Neuronal stem cell (in vitro differentiated cells): ENCODE data around the gene KLHL14.

ENCODE experiments used
- DNase-seq: peaks from one replicate; pipeline ENCODE4 v3.0.0-alpha.2; 2013; ENCODE audit warnings: low spot score
- H2AFZ ChIP-seq: one replicate; pipeline ENCODE4 v1.6.1; 2013; ENCODE audit warnings: mild to moderate bottlenecking, low read length, inconsistent platforms
- H2AK5ac ChIP-seq: 2 replicates; pipeline ENCODE4 v1.6.1; 2013; ENCODE audit warnings: low read depth, mild to moderate bottlenecking, inconsistent platforms, low read length, moderate library complexity, mixed read lengths
- H2BK120ac ChIP-seq: 2 replicates; pipeline ENCODE4 v1.6.1; 2013; ENCODE audit warnings: low read depth, mild to moderate bottlenecking, inconsistent platforms, low read length, moderate library complexity, mixed read lengths
- H2BK12ac ChIP-seq: one replicate; pipeline ENCODE4 v1.6.1; 2013; ENCODE audit warnings: low read length, inconsistent platforms
- H2BK15ac ChIP-seq: 2 replicates; pipeline ENCODE4 v1.6.1; 2013; ENCODE audit warnings: mild to moderate bottlenecking, low read length, inconsistent platforms, mixed read lengths
- H2BK5ac ChIP-seq: one replicate; pipeline ENCODE4 v1.6.1; 2013; ENCODE audit warnings: inconsistent platforms, mild to moderate bottlenecking, low read length, moderate library complexity
- H3K14ac ChIP-seq: one replicate; pipeline ENCODE4 v1.6.1; 2013; ENCODE audit warnings: low read length, inconsistent platforms
- H3K18ac ChIP-seq: 2 replicates; pipeline ENCODE4 v1.6.1; 2013; ENCODE audit warnings: low read length, inconsistent platforms
- H3K23ac ChIP-seq: 2 replicates; pipeline ENCODE4 v1.6.1; 2013; ENCODE audit warnings: low read depth, mild to moderate bottlenecking, mixed read lengths, low read length, inconsistent platforms; ENCODE audit not compliant: poor library complexity
- H3K27ac ChIP-seq: replicated peaks from 3 replicates; pipeline ENCODE4 v1.5.1; 2013; ENCODE audit warnings: low read length, inconsistent platforms
- H3K27me3 ChIP-seq, 3 experiments: 2 replicates each; pipeline ENCODE4 v1.6.1; 2013; ENCODE audit warnings: low read length in 3 of 3, mild to moderate bottlenecking in 2 of 3, inconsistent platforms in 1 of 3, low read depth in 1 of 3, mixed read lengths in 1 of 3, moderate library complexity in 1 of 3; ENCODE audit not compliant: control insufficient read depth in 3 of 3, insufficient read depth in 3 of 3
- H3K36me3 ChIP-seq, 2 donors: replicated peaks in 1 of 2; 2 replicates each; pipeline ENCODE4 v1.6.1; 2013; ENCODE audit warnings: low read length in 2 of 2; ENCODE audit not compliant: control insufficient read depth in 2 of 2, insufficient read depth in 2 of 2
- H3K4ac ChIP-seq: 2 replicates; pipeline ENCODE4 v1.6.1; 2013; ENCODE audit warnings: inconsistent platforms, mild to moderate bottlenecking, low read length, moderate library complexity
- H3K4me1 ChIP-seq, 2 donors: 1 replicate in 1 of 2; 2 replicates in 1 of 2; pipeline ENCODE4 v1.6.1; 2013; ENCODE audit warnings: low read length in 2 of 2, low read depth in 1 of 2; ENCODE audit not compliant: control insufficient read depth in 2 of 2, insufficient read depth in 1 of 2
- H3K4me2 ChIP-seq: one replicate; pipeline ENCODE4 v1.6.1; 2013; ENCODE audit warnings: mild to moderate bottlenecking, low read length, inconsistent platforms; ENCODE audit not compliant: insufficient read depth, poor library complexity, severe bottlenecking
- H3K4me3 ChIP-seq, 2 donors: 2 replicates each; pipeline ENCODE4 v1.5.1; 2013; ENCODE audit warnings: low read length in 2 of 2, mild to moderate bottlenecking in 2 of 2, inconsistent platforms in 1 of 2, moderate library complexity in 1 of 2
- H3K79me1 ChIP-seq: one replicate; pipeline ENCODE4 v1.6.1; 2013; ENCODE audit warnings: low read depth, mild to moderate bottlenecking, inconsistent platforms, low read length, moderate library complexity
- H3K9ac ChIP-seq: one replicate; pipeline ENCODE4 v1.6.1; 2013; ENCODE audit warnings: mild to moderate bottlenecking, low read depth, low read length, inconsistent platforms; ENCODE audit not compliant: poor library complexity
- H3K9me3 ChIP-seq, 2 donors: replicated peaks in 1 of 2; 2 replicates each; pipeline versions ENCODE3 to v1.6.1; 2013; ENCODE audit warnings: low read length in 2 of 2, mild to moderate bottlenecking in 2 of 2, inconsistent platforms in 1 of 2, low read depth in 1 of 2, mixed read lengths in 1 of 2, moderate library complexity in 1 of 2; ENCODE audit not compliant: control insufficient read depth in 2 of 2, insufficient read depth in 1 of 2
- H4K8ac ChIP-seq: one replicate; pipeline ENCODE4 v1.6.1; 2013; ENCODE audit warnings: low read depth, mild to moderate bottlenecking, inconsistent platforms, low read length, moderate library complexity
- H4K91ac ChIP-seq: one replicate; pipeline ENCODE4 v1.6.1; 2013; ENCODE audit warnings: low read length, low read depth, mild to moderate bottlenecking, inconsistent platforms; ENCODE audit not compliant: poor library complexity
- WGBS, 2 donors: extraction: QIAGEN DNeasy Blood & Tissue Kit; methylation state at CpG; one replicate each; pipeline ENCODE4 v1.1.7; 2013; ENCODE audit warnings: missing lambda C conversion rate in 2 of 2, mixed read lengths in 1 of 2; ENCODE audit not compliant: insufficient read length in 2 of 2, insufficient replicate concordance in 1 of 2; ENCODE audit errors: extremely low coverage in 2 of 2; 5-methylcytosine and 5-hydroxymethylcytosine counted together

KLHL14 gene

DNA sequence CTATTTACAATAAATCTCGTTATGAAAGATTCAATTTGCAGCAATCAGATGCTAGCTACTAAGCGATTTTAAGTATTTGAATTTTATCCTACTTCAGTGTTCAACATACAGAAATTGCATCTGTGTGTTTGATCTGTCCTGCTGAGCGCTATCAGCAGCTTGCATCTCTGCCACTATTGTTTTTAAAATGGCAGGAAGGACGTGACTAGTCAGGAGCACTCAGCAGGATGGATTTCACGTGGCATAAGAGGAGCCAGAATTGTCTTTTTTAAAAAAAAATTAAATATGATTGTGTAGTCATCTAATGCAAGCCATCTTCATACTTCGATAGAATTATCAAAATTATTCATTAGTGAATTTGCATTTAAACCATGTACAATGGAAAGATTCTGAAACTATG, 2.8 kb upstream of the KLHL14 start:
- H2AK5ac ChIP-seq = no peak overlapping the region
- no peak overlapping the region for H3K27ac ChIP-seq
- H3K18ac ChIP-seq = no peak overlapping the region
- peaks cover 4 to 16% of the 10 kb centered on the region in 2 donors for H3K4me1 ChIP-seq
- H3K4me3 ChIP-seq = no peak overlapping the region
- H2BK15ac ChIP-seq = no peak overlapping the region
- no peaks in the 10 kb centered on the region for H3K79me1 ChIP-seq
- no peak overlapping the region for H3K9ac ChIP-seq
- no peak overlapping the region for H2BK5ac ChIP-seq
- H2BK12ac ChIP-seq = no peak overlapping the region
- no peaks in the 10 kb centered on the region for H3K36me3 ChIP-seq
- H3K4ac ChIP-seq = no peak overlapping the region
- no CpG with 5 or more reads among the region's 6 CpGs for WGBS, 2 donors
- no peaks in the 10 kb centered on the region for H3K9me3 ChIP-seq
- DNase-seq = no peak
- H2AFZ ChIP-seq = no peak overlapping the region
- H4K91ac ChIP-seq = no peak overlapping the region
- no peak overlapping the region for H3K23ac ChIP-seq
- H3K4me2 ChIP-seq = no peak overlapping the region
- H3K27me3 ChIP-seq = peaks cover 0 to 31% (median 7%) of the 10 kb centered on the region in 3 experiments
- no peak overlapping the region for H2BK120ac ChIP-seq
- no peak overlapping the region for H3K14ac ChIP-seq
- no peak overlapping the region for H4K8ac ChIP-seq

DNA sequence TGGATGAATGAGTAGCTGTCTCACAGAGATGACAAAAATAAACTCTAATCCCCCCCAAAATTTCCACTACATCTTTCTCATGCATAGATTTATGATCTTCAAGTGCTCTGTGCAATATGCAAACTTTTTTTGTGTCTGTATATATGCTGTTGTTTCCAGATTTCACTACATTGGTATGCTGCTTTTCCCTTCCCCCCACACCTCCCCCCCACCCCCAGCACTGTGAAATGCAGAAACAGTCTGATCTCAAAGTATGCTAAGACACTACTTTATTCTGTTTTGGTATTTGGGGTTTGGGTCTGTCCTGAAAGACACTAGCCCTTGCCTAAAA, 524 bp upstream of the KLHL14 start:
- Histone ChIP-seq H3K9ac (no peak overlapping the region), H3K36me3 (no peaks in the 10 kb centered on the region), H3K4me2 (no peak overlapping the region), H2AK5ac (no peak overlapping the region), H2BK15ac (no peak overlapping the region), H3K9me3 (peaks cover 0 to 2% of the 10 kb centered on the region in 2 donors), H3K27ac (no peak overlapping the region), H3K4ac (no peak overlapping the region), H3K18ac (no peak overlapping the region), H4K8ac (no peak overlapping the region), H3K4me1 (peaks cover 12 to 30% of the 10 kb centered on the region in 2 donors), H3K23ac (no peak overlapping the region), H2AFZ (peak overlapping the region; percentile 95), H2BK5ac (no peak overlapping the region), H3K27me3 (peaks cover 0 to 46% (median 15%) of the 10 kb centered on the region in 3 experiments), H3K14ac (no peak overlapping the region), H3K79me1 (no peaks in the 10 kb centered on the region), H2BK120ac (no peak overlapping the region), H2BK12ac (no peak overlapping the region), H4K91ac (no peak overlapping the region), H3K4me3 (peak overlapping the region in 1 of 2 donors; percentile 64)
- no peak for DNase-seq

DNA sequence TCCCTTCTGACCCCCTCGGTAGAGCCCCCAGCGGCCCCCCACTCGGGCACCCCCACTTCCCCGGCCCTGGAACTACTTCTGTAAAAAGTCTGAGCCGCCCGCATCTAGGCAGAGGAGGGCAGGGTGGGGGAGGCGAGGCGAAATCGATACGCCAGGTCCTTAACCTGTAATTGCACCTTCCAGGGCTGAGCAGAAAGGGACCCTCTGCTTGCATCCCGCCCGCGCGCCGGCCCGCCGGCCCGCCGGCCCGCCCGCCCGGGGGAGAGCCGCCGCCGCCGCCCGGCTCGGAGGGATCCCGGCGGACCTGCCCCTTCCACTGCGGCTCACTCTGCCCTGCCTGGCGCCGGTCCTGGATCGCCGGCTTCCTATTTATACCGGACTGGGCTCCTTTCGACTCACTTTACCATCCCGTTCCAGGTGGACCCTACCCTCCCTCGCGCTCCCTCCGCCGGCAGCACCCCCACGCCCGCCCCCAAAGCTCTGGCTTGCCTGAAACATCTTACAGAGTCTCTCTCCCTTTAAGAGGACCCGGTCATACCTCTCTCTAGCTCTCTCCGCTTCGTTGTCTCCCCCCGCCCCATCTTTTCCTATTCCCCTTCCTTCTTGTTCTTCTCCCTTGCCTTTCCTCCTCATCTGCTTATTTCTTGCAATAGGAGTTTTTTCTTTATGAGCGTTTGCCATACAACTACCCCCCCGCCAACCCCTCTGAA, 797 bp downstream of the KLHL14 start:
- Histone ChIP-seq H3K79me1 (no peaks in the 10 kb centered on the region), H2AK5ac (no peak overlapping the region), H2BK120ac (no peak overlapping the region), H2BK5ac (no peak overlapping the region), H3K36me3 (no peaks in the 10 kb centered on the region), H3K9me3 (peaks cover 0 to 2% of the 10 kb centered on the region in 2 donors), H3K4me2 (peak overlapping the region; percentile 93), H4K8ac (no peak overlapping the region), H4K91ac (no peak overlapping the region), H3K27me3 (peaks cover 0 to 48% (median 15%) of the 10 kb centered on the region in 3 experiments), H2AFZ (peak overlapping the region; percentile 95), H3K4me1 (peaks cover 12 to 34% of the 10 kb centered on the region in 2 donors), H3K23ac (no peak overlapping the region), H3K9ac (no peak overlapping the region), H3K18ac (peak overlapping the region; percentile 93), H3K14ac (no peak overlapping the region), H3K27ac (no peak overlapping the region), H2BK12ac (no peak overlapping the region), H2BK15ac (no peak overlapping the region), H3K4ac (no peak overlapping the region), H3K4me3 (peak overlapping the region; percentile 64 to 75)
- no CpG with 5 or more reads among the region's 50 CpGs for WGBS, 2 donors
- DNase-seq = no peak

DNA sequence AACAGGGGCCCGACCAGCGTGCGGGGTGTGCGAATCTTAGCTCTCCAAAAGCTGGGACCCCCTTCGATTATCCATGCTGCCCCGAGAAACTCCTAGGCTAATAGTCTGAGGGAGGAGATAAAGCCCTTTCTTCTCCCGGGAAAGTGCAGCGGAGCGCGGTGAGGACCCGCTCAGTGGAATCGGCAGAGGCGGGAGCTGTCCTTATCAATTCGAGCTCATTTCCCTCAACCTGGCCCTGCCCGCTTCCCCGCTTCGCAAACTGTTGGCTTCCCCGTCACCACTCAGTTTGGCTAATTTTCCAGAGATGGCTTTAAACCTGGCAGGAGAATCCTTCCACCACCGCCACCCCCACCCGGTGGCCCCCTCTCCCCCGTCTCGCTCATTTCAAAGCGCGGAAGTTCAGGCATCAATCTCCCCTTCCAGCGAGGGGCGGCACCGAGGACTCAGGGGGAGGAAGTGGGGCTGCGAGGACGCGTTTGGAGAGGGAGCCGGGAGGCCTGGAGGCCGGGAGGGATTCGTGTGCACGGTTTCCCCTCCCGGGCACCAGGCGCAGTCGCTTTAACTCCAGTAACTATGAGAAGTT, 1.6 kb downstream of the KLHL14 start:
- no peak overlapping the region for H4K91ac ChIP-seq
- peak overlapping the region; percentile 97 for H2BK15ac ChIP-seq
- H2BK12ac ChIP-seq = no peak overlapping the region
- no CpG with 5 or more reads among the region's 37 CpGs for WGBS, 2 donors
- no peaks in the 10 kb centered on the region for H3K79me1 ChIP-seq
- peak overlapping the region; percentile 80 for H3K23ac ChIP-seq
- no peak for DNase-seq
- H3K27me3 ChIP-seq = peaks cover 0 to 48% (median 15%) of the 10 kb centered on the region in 3 experiments
- H2AFZ ChIP-seq = peak overlapping the region; percentile 95
- H3K36me3 ChIP-seq = no peaks in the 10 kb centered on the region
- H3K14ac ChIP-seq = peak overlapping the region; percentile 31
- H2BK5ac ChIP-seq = no peak overlapping the region
- peak overlapping the region; percentile 95 for H3K18ac ChIP-seq
- H3K4me1 ChIP-seq = peaks cover 12 to 34% of the 10 kb centered on the region in 2 donors
- peak overlapping the region; percentile 63 to 64 for H3K4me3 ChIP-seq
- H3K4me2 ChIP-seq = peak overlapping the region; percentile 93
- no peak overlapping the region for H2AK5ac ChIP-seq
- peak overlapping the region; percentile 50 for H3K9ac ChIP-seq
- H3K4ac ChIP-seq = no peak overlapping the region
- H4K8ac ChIP-seq = no peak overlapping the region
- H3K9me3 ChIP-seq = peaks cover 0 to 2% of the 10 kb centered on the region in 2 donors
- H3K27ac ChIP-seq = no peak overlapping the region
- no peak overlapping the region for H2BK120ac ChIP-seq
